ENCODE results near the gene VSIG10L.

- TF ChIP-seq POLR2A (IDR thresholded peaks at IDR 0.05; ENCODE audit: borderline replicate concordance, extremely low read depth, insufficient read depth, insufficient read length) = no peak
- TF ChIP-seq CTCF (IDR thresholded peaks at IDR 0.05 in 2 of 3, conservative IDR thresholded peaks at IDR 0.05 in 1 of 3; ENCODE audit: borderline replicate concordance in 1 of 3, insufficient read depth in 1 of 3, low read depth in 2 of 3, low read length in 2 of 3) = no peak
- TF ChIP-seq RAD21 (IDR thresholded peaks at IDR 0.05; ENCODE audit: low read depth) = no peak
- TF ChIP-seq POLR2AphosphoS5 (IDR thresholded peaks at IDR 0.05; ENCODE audit: low read depth, low read length) = no peak
- TF ChIP-seq TCF7L2 (IDR thresholded peaks at IDR 0.05; ENCODE audit: borderline replicate concordance, extremely low read depth, insufficient read depth, insufficient read length) = no peak
- TF ChIP-seq CEBPB (IDR thresholded peaks at IDR 0.05; ENCODE audit: low read depth) = no peak
- TF ChIP-seq ZNF274 (IDR thresholded peaks at IDR 0.05; ENCODE audit: low read depth, low read length) = no peak
- TF ChIP-seq EGR1 (IDR thresholded peaks at IDR 0.05; ENCODE audit: low read depth) = no peak
- TF ChIP-seq REST (IDR thresholded peaks at IDR 0.05; ENCODE audit: low read depth) = no peak
- no peak for TF ChIP-seq ATF3 (IDR thresholded peaks at IDR 0.05)
These were observed 8.0 kb downstream of the VSIG10L start for GRCh38 chr19:51333836-51334460.

All from HCT116 (cell line).